GM06990 (cell line): ENCODE results near the gene RNF103.

Experiments
- DNase-seq: peaks from one replicate; pipeline ENCODE4 v3.0.0-alpha.2; 2011; ENCODE audit not compliant: insufficient read length; ENCODE audit errors: extremely low read depth
- H3K27me3 ChIP-seq: replicated peaks from 2 replicates; pipeline ENCODE4 v1.6.0; 2011; ENCODE audit warnings: low read length; ENCODE audit not compliant: control insufficient read depth, insufficient read depth
- H3K36me3 ChIP-seq: 2 replicates; pipeline ENCODE4 v1.5.1; 2011; ENCODE audit warnings: low read length; ENCODE audit not compliant: control insufficient read depth, insufficient read depth
- H3K4me3 ChIP-seq: replicated peaks from 2 replicates; pipeline ENCODE4 v1.5.1; 2011; ENCODE audit warnings: low read depth, mild to moderate bottlenecking, control low read depth, low read length
- CTCF ChIP-seq: IDR thresholded peaks from 2 replicates; pipeline ENCODE4 v1.5.1; 2011; ENCODE audit warnings: low read length, control low read depth, mild to moderate bottlenecking, inconsistent platforms; ENCODE audit not compliant: insufficient read depth, poor library complexity, severe bottlenecking

The RNF103 gene

GRCh38 chr2:86661333-86661732, 37.7 kb upstream of the RNF103 start:
- H3K27me3 ChIP-seq, result no peaks in the 10 kb centered on the region
- no peak for TF ChIP-seq CTCF
- no peak overlapping the region for H3K4me3 ChIP-seq
- H3K36me3 ChIP-seq, result no peaks in the 10 kb centered on the region
- DNase-seq, result no peak

GRCh38 chr2:86650188-86650587, 26.5 kb upstream of the RNF103 start:
- no peak for TF ChIP-seq CTCF
- H3K36me3 ChIP-seq, result no peaks in the 10 kb centered on the region
- no peaks in the 10 kb centered on the region for H3K27me3 ChIP-seq
- no peak overlapping the region for H3K4me3 ChIP-seq
- DNase-seq, result no peak

GRCh38 chr2:86649119-86649947, 25.7 kb upstream of the RNF103 start:
- no peaks in the 10 kb centered on the region for H3K36me3 ChIP-seq
- no peak for DNase-seq
- TF ChIP-seq CTCF, result no peak

GRCh38 chr2:86648681-86649080, 25.0 kb upstream of the RNF103 start:
- Histone ChIP-seq H3K4me3 (no peak overlapping the region), H3K27me3 (no peaks in the 10 kb centered on the region), H3K36me3 (no peaks in the 10 kb centered on the region)
- no peak for TF ChIP-seq CTCF
- DNase-seq, result no peak

More at GRCh38 chr2:86649119-86649947, 25.7 kb upstream of the RNF103 start:
- H3K27me3 ChIP-seq, result no peaks in the 10 kb centered on the region
- H3K4me3 ChIP-seq, result no peak overlapping the region

- Histone ChIP-seq H3K36me3 (no peaks in the 10 kb centered on the region), H3K4me3 (no peak overlapping the region), H3K27me3 (no peaks in the 10 kb centered on the region)
- TF ChIP-seq CTCF, result no peak
- no peak for DNase-seq
Observed at GRCh38 chr2:86646865-86647264, 23.2 kb upstream of the RNF103 start.
